Gastrocnemius medialis (tissue), 4 donors: ENCODE measurements around the gene INPP5D.

ENCODE experiments used
- CTCF ChIP-seq, 5 experiments: fragments of 450-650 bp in 3 of 5; fragments of 200-600 bp in 2 of 5; sonication (generic) in 2 of 5; IDR thresholded peaks in 4 of 5; conservative IDR thresholded peaks in 1 of 5; 1 replicate in 4 of 5; 2 replicates in 1 of 5; pipeline ENCODE4 v1.5.1; 2016 to 2019; ENCODE audit warnings: antibody characterized with exemption in 5 of 5, mild to moderate bottlenecking in 3 of 5, moderate library complexity in 3 of 5
- POLR2A ChIP-seq, 2 donors: fragments of 450-650 bp; IDR thresholded peaks; one replicate each; pipeline ENCODE4 v1.6.1; 2017; ENCODE audit warnings: antibody characterized with exemption in 2 of 2, mild to moderate bottlenecking in 2 of 2, moderate library complexity in 2 of 2

DNA sequence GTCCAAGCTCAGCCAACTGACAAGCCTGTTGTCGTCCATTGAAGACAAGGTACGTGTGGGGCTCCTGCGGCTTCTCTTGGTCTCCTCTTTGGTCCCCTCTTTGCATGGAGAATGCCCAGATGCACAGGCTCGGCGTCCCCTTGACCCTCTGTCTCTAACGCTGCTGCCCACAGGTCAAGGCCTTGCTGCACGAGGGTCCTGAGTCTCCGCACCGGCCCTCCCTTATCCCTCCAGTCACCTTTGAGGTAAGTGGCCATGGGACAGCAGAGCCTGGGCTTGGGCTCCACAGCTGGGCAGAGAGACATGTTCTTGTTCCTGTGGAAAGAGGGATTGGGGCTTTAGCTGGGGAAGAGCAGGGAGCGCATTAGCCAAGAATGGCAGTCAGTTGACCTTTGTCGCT is 86.1 kb downstream of the INPP5D start:
- TF ChIP-seq CTCF (IDR thresholded peaks at IDR 0.05 in 4 of 5, conservative IDR thresholded peaks at IDR 0.05 in 1 of 5) (no peak), POLR2A (IDR thresholded peaks at IDR 0.05) (no peak)
